Caki2 (cell line): Measurements from ENCODE around the gene FBXW11. TPM values are rescaled to one million over a fixed set of nuclear protein-coding genes. Genes with fewer than 3 reads are reported as not detected.
"Not testable (repeated sequence)": the region's sequence is repeated elsewhere in the genome, so short reads cannot be mapped to it uniquely, and the experiment has no call there.

Experiments
- DNase-seq: peaks from one replicate; pipeline ENCODE4 v3.0.0-alpha.2; 2015; ENCODE audit warnings: low read depth
- in situ Hi-C: cut with HindIII; loops from 2 replicates; pipeline ENCODE4 v1.10.0; 2016; ENCODE audit warnings: low sequenced_read_pairs, low pct_unique_long_range_greater_than_20kb, mixed read lengths
- total RNA-seq: library from RNA; depleted of rRNA; stranded (reverse); fragments of >200 nt; shearing (Covaris generic); gene quantifications from 2 replicates; pipeline ENCODE4 v1.2.3, GENCODE V29; 2014; ENCODE audit warnings: low replicate concordance

The FBXW11 gene
- total RNA-seq, 1 experiment from 2014 or later: 51.2 TPM

- in situ Hi-C loops: no loop called here
- DNase-seq: no peak
Measured at GRCh38 chr5:171966270-171966669, 40.2 kb downstream of the FBXW11 start.

DNA sequence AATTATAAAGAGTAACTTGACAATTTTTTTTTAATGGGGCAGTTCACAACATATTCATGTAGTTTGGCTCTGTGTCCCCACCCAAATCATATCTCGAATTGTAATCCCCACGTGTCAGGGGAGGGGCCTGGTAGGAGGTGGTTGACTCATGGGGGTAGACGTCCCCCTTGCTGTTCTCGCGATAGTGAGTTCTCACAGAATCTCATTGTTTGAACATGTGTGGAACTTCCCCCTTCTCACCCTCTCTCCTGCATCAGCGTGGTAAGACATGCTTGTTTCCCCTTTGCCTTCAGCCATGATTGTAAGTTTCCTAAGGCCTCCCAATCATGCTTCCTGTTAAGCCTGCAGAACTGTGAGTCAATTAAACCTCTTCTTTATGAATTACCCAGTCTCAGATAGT is 40.7 kb downstream of the FBXW11 start:
- in situ Hi-C loops: no loop called here
- no peak for DNase-seq

DNA sequence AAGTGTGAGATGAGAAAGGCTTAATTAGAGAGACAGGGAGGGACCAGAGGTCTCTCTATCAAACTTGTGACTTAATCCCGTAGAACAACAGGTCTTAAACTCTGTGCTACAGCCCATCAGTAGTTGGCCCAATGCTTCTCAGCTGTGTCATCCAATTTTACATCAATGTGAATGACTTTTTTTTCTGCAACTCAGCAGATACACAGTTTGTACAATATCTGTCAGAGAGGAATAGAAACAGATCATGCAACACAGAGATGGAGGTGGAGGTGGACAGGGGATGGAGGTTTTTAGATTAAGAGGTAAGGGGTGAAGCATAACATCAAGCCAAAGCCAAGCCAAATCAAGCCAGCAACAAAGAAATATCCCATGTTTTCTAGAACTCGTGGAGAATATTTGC is 43.0 kb downstream of the FBXW11 start:
- in situ Hi-C loops: no loop called here

DNA sequence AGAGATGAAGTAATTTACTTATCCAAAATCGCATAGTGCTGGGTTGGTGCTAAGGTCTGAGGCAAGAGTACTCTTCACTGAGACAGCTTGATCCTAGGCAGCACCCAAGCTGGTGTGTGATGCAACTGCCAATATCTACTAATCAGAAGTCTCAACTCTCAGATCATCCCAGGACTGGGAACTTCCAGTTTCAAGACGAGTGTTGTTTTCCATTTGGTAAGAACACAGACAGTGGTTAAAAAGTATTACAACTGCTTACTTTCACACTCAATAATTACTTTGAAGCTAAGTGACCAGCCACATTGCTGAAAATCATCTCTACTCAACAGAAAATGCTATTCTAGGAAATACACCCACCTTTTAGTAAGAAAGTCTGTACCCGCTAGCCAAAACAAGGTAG is 45.3 kb downstream of the FBXW11 start:
- DNase-seq: no peak
- in situ Hi-C loops: no loop called here

More for the DNA sequence above, 43.0 kb downstream of the FBXW11 start:
- DNase-seq: no peak

- in situ Hi-C loops: no loop called here
- DNase-seq: no peak
Measured at GRCh38 chr5:171957591-171958251, 48.7 kb downstream of the FBXW11 start.

GRCh38 chr5:171956887-171957495 is 49.4 kb downstream of the FBXW11 start:
- in situ Hi-C loops: no loop called here
- no peak for DNase-seq

DNA sequence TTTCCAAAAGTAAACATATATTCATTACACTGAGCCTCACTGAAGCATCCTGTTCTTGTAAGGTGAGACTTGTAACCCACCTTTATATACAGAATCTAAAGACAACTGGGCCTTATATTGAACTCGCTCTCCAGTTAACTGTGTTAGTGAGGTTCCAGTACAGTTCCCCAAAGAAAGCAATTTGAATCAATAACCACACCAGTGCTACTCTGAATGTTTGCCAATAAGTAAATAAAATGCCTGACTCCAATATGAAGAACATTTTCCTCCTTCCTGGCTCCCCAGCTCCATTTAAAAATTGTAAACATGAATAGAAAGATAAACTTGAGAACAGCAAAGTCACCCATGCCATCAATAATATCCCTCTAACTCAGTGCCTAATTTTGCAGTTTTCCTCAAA is 50.1 kb downstream of the FBXW11 start:
- no peak for DNase-seq

GRCh38 chr5:171955761-171956160 is 50.7 kb downstream of the FBXW11 start:
- no peak for DNase-seq
- in situ Hi-C loops: no loop called here

More for the DNA sequence above, 50.1 kb downstream of the FBXW11 start:
- in situ Hi-C loops: no loop called here

DNA sequence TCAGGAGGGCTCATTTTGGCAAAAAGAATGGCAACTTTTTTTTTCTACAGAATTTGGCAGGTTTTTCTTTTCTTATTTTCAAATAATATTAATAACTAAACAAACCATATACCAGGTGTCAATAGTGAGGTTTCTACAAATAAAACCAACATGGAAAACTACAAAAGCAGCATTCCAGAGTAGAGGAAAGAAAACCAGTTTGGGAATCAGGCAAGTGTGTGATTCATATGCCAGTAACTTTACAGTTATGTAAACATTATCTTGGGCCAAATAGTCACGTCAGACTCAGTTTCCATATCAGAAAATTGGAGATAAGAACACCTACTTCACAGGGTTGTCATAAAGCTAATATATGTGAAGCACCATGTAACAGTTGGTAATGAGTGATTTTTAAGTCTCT is 51.7 kb downstream of the FBXW11 start:
- in situ Hi-C loops: no loop called here
- DNase-seq: no peak

DNA sequence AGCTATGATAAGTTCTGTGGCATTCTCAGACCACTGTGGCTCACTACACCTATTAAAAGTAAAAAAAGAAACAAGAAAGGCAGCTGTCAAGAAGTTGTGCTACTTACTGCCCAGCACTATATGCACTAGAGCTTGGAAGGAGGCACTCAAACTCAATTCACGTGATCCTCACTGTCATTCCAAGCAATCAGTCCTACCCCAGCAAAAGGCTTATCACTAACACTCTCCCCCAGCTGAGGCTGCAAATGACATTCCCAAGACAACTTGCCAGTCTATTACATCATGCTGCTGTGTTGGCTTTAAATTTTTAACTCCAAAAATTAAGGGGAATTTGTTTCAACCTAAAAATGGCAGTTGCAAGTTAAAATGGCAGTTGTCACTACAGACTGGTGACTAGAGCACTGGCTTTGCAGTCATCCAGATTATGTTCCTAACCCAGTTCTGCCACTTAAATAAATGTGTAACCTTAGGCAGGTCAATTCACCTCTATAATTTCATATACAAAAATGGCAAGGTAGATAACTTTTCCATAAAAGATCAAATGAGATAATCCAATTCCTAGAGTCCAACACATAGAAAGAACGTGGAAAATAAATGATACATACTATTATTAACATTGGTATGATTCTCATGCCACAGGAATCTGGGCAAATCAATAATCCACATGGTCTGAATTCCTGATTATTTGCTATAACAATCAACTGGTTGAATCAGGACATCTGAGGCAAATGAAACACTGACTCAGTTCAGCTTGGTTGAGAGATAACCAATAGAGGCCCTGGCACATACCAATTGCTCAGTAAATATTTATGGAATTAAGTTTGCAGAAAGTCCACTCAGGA is 52.4 kb downstream of the FBXW11 start:
- no peak for DNase-seq
- in situ Hi-C loops: no loop called here

- in situ Hi-C loops: no loop called here
- no peak for DNase-seq
Measured at GRCh38 chr5:171952021-171952420, 54.4 kb downstream of the FBXW11 start.

GRCh38 chr5:171951218-171951617 is 55.2 kb downstream of the FBXW11 start:
- no peak for DNase-seq
- in situ Hi-C loops: no loop called here

DNA sequence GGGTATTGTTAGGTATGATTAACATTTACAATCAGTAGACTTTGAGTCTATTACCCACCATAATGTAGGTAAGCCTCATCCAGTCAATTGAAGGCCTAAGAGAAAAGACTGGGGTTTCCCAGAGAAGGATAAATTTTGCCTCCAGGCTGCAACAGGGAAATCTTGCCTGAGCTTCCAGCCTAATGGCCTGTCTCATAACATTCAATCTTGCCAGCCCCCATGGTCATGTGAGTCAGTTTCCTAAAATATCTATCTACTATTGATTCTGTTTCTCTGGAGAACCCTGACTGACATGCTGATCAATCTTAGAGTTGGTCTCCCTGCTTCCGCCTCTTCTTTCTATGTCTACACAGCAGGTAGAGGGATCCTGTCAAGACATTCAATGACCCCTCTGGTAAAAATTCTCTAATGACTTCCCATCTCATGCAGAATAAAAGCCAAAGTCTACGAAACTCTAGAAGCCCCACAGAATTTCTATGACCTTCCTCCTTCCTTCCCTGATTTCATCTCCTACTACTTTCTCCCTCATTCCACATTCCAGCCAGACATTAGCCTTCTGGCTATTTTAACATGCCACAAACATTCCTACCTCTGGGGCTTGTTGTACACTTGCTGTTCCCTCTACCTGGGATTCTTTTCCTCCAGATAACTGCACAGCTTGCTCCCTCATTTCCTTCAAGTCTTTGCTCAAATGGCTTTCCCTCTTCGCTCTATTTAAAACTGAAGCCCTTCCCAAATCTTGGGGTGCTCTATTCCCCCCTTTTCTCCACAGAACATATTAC is 60.2 kb downstream of the FBXW11 start:
- in situ Hi-C loops: loop anchor here (25.0 kb wide), 1 partner anchor 341 kb away; the partner anchor contains the start of gene UBTD2
- DNase-seq: no peak

GRCh38 chr5:171945476-171945875 is 61.0 kb downstream of the FBXW11 start:
- no peak for DNase-seq
- in situ Hi-C loops: loop anchor here (25.0 kb wide), 1 partner anchor 342 kb away; the partner anchor contains the start of gene UBTD2

DNA sequence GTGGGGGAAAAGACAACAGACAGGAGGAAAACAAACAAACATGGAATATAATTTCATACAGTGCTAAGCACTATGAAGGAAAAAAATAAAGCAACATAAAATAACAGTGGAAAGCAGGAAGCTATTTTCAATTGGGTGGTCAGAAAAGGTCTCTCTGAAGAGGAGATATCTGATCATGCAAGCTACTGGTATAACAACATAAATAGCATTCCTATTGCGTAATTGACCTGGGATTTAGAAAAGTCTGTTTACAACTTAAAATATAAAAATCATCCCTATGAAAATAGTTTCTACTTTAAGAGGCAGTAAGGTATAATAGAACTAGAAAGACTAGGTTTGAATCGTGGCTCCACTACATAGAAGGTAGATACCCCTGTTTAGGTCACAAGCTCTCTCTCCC is 61.4 kb downstream of the FBXW11 start:
- in situ Hi-C loops: loop anchor here (25.0 kb wide), 1 partner anchor 342 kb away; the partner anchor contains the start of gene UBTD2
- DNase-seq: no peak

DNA sequence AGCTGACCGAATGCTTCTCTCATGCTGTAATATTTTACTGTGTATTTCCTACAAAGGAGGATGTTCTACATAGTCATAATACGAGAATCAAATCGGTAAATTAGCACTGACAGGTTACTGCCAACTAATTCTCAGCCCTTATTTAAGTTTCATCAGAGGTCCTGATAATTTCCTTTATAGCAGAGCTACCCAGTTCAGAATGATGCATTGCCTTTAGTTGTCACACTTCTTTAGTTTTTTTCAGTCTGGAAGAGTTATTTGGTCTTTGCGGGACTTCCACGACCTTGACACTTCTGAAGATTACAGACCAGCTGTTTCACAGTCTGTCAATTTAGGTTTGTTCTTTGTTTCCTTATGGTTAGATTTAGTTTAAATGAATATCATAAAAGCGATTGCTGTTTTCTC is 64.3 kb downstream of the FBXW11 start:
- DNase-seq: not testable (repeated sequence)
- in situ Hi-C loops: loop anchor here (25.0 kb wide), 1 partner anchor 345 kb away; the partner anchor contains the start of gene UBTD2

GRCh38 chr5:171941675-171942074 is 64.8 kb downstream of the FBXW11 start:
- not testable (repeated sequence) for DNase-seq
- in situ Hi-C loops: loop anchor here (25.0 kb wide), 1 partner anchor 346 kb away; the partner anchor contains the start of gene UBTD2

- not testable (repeated sequence) for DNase-seq
- in situ Hi-C loops: loop anchor here (25.0 kb wide), 1 partner anchor 346 kb away; the partner anchor contains the start of gene UBTD2
Measured at GRCh38 chr5:171941275-171941674, 65.2 kb downstream of the FBXW11 start.
